OCI-LY1 (cell line): ENCODE data around the gene DOCK6.

Source experiments
- EZH2 ChIP-seq: fragments of 200-600 bp; sonication (generic), shearing (Covaris generic); IDR thresholded peaks from 2 replicates; pipeline ENCODE4 v1.8.0; 2017; ENCODE audit warnings: borderline replicate concordance, mixed run types, mild to moderate bottlenecking, antibody characterized with exemption, low read length, moderate library complexity, mixed read lengths
- TF ChIP-seq, protein P1 (sequence below): fragments of 200-600 bp; sonication (generic), shearing (Covaris generic); IDR thresholded peaks from 2 replicates; pipeline ENCODE4 v1.5.1; 2017; ENCODE audit warnings: mild to moderate bottlenecking, antibody characterized with exemption, low read length, moderate library complexity, mixed read lengths

- TF ChIP-seq, protein P1, sequence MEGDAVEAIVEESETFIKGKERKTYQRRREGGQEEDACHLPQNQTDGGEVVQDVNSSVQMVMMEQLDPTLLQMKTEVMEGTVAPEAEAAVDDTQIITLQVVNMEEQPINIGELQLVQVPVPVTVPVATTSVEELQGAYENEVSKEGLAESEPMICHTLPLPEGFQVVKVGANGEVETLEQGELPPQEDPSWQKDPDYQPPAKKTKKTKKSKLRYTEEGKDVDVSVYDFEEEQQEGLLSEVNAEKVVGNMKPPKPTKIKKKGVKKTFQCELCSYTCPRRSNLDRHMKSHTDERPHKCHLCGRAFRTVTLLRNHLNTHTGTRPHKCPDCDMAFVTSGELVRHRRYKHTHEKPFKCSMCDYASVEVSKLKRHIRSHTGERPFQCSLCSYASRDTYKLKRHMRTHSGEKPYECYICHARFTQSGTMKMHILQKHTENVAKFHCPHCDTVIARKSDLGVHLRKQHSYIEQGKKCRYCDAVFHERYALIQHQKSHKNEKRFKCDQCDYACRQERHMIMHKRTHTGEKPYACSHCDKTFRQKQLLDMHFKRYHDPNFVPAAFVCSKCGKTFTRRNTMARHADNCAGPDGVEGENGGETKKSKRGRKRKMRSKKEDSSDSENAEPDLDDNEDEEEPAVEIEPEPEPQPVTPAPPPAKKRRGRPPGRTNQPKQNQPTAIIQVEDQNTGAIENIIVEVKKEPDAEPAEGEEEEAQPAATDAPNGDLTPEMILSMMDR: no peak
- no peak for TF ChIP-seq EZH2
Observed at GRCh38 chr19:11171144-11171543, 91.2 kb downstream of the DOCK6 start.
